Stimulated activated CD4-positive, alpha-beta T cell treated with anti-CD3 and anti-CD28 coated beads, Interleukin-12 subunit alpha, Interleukin-12 subunit beta, amount 100 ng/mL, for 48 hours (primary cell): Measurements from ENCODE around the gene AZU1.
"Not testable (repeated sequence)": the region's sequence is repeated elsewhere in the genome, so short reads cannot be mapped to it uniquely, and the experiment has no call there.

Experiments
- DNase-seq, 3 donors: peaks; one replicate each; pipeline ENCODE4 v3.0.0-alpha.2; 2020; ENCODE audit warnings: low read depth in 2 of 3, low spot score in 1 of 3

AZU1 gene

GRCh38 chr19:829129-829758, 1.6 kb downstream of the AZU1 start:
- DNase-seq = no peak

DNA sequence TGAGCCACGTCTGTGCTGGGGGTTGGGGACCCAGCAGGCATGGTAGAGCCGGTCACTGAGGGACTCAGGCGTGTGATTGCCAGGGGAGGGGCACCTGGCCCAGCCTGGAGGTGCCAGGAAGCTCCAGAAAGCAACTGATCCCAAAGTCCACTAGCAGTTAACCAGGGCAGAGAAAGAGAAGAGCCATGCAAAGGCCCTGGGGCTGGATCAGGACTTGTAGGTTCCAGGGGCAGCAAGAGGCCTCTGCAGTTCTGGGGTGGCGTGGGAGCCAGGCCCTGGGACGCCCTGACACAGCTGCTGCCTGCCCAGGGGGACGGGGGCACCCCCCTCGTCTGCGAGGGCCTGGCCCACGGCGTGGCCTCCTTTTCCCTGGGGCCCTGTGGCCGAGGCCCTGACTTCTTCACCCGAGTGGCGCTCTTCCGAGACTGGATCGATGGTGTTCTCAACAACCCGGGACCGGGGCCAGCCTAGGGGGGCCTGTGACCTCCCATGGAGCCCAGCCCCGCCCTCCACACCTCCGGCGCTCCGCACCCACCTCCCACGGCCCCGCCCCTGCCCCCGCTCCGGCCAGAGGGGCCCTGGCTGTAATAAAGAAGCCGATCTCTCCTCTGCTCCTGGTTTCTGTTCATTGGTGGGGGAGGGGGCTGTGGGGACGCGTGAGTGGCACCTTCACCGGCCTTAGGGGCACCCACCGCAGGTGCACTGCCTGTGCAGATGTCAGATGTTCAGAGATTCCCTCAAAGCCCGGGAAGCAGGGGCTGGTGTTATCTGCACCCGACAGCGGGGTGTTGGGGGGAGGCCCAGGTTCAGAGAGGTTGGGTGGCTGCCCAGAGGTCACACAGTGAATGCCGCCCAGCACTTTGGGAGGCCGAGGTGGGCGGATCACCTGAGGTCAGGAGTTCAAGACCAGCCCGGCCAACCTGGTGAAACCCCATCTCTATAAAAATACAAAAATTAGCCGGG, 4.1 kb downstream of the AZU1 start:
- no peak for DNase-seq

GRCh38 chr19:834216-834615, 6.6 kb downstream of the AZU1 start:
- DNase-seq = no peak

- no peak for DNase-seq
Measured at GRCh38 chr19:835210-835810, 7.7 kb downstream of the AZU1 start.

DNA sequence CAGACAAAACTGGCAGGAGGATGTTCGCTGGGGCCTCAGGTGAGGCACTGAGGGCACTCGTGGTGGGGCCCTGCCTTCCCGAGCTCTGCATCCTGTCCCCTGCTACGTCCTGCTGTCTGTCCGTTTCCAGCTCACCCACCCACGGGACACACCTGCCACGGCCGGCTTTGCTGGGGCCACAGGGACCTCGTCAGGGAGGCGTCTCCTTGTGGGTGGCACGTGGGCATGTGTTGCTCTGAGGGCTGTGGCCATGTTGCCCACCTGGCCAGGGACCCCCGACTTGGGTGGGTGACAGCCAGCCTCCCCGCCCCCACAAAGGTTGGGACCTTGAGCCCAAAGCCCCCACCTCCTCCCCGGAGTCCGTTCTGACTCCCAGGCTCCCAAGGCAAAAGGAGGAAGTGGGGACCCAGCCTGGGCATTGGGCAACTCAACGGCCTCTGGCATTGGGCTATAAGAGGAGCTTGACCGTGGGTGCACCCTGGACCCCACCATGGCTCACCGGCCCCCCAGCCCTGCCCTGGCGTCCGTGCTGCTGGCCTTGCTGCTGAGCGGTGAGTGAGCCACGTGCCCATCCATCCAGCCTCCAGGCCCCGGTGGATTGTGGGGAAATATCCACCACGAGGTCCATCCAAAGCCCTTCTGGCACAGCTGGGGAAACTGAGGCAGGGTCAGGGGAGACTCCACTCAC, 13.0 kb downstream of the AZU1 start, which contains the start of gene PRTN3:
Gene PRTN3, plus strand, starts transcription at position 481 of the 688 bp plus-strand sequence. Its CDS starts 10 bp downstream, at position 491.
- DNase-seq = no peak

GRCh38 chr19:842802-843179, 15.2 kb downstream of the AZU1 start:
- DNase-seq = not testable (repeated sequence)

DNA sequence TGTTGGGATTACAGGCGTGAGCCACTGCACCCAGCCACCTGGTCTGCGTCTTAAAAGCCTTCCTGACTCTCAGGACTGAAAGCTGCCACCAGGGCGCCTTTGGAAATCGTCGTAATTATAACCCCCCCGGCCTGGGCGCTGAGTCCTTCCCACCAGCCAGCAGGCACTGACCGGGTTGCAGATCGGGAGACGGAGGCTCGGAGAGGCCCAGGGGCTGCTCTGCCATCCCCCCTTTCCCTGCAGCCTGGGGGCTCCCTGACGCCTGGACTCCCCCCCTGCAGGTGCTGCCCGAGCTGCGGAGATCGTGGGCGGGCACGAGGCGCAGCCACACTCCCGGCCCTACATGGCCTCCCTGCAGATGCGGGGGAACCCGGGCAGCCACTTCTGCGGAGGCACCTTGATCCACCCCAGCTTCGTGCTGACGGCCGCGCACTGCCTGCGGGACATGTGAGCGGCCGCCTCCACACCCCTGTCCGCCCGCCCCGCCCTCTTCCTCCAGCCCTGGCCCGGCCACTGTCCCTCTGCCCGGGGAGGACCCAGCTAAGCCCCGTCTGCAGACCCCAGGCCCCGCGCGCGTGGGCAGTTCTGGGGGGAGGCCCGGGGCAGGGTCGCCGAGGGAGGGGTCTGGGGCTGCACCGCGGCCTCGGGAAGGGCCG, 15.7 kb downstream of the AZU1 start:
- DNase-seq = no peak

- no peak for DNase-seq
Measured at GRCh38 chr19:843836-844545, 16.4 kb downstream of the AZU1 start.

DNA sequence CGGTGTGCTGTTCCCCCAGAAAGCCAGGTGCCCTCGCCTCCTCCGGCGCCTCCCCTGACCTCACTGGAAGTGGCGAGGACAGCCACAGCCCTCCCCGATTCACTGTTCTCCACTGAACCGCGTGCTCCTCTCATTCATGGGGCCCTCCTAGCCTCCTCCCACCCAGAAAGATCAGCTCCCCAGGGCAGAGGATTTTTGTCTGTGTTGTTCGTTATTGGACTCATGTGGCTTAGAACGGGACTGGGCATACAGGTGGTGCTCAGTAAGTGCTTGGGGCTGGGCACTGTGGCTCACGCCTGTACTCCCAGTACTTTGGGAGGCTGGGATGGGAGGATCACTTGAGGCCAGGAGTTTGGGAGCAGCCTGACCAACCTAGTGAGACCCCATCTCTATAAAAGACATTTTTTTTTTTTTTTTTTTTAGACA, 16.9 kb downstream of the AZU1 start:
- no peak for DNase-seq

- no peak for DNase-seq
Measured at GRCh38 chr19:845707-846521, 18.3 kb downstream of the AZU1 start.

DNA sequence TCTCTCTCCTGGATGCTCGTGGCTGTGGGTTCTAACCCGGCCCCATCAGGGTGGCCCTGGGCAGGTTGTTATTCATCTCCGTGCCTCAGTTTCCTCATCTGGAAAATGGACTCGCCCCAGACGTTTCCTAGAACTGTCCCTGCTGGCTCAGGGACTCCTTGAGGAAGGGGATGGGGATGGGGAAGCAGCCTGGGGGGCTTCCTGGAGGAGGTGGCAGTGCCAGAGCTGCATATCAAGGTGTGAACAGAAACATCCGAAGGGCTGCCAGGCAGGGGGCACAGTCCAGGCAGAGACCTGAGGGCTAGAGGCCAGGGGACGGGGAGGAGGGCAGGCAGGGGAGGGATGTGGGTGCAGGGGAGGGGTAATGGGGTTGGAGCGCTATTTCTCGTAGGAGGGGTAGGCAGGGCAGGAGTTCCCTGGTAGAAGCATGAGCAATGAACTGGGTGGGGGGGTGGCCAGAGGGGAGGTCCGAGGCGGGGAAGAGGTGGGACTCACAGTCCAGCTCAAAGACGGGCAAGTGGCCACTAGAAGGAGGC, 20.8 kb downstream of the AZU1 start:
- DNase-seq = no peak

DNA sequence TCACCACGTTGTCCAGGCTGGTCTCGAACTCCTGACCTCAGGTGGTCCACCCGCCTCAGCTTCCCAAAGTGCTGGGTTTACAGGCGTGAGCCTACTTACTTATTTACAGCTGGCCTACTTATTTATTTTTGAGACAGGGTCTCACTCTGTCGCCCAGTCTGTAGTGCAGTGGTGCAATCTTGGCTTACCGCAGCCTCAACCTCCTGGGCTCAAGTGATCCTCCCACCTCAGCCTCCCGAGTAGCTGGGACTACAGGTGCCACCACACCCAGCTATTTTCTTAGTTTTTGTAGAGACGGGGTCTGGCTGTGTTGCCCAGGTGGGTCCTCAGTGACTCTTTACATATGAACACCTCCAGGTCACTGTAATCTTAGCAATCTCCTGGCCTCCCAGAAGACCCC, 21.6 kb downstream of the AZU1 start:
- not testable (repeated sequence) for DNase-seq

DNA sequence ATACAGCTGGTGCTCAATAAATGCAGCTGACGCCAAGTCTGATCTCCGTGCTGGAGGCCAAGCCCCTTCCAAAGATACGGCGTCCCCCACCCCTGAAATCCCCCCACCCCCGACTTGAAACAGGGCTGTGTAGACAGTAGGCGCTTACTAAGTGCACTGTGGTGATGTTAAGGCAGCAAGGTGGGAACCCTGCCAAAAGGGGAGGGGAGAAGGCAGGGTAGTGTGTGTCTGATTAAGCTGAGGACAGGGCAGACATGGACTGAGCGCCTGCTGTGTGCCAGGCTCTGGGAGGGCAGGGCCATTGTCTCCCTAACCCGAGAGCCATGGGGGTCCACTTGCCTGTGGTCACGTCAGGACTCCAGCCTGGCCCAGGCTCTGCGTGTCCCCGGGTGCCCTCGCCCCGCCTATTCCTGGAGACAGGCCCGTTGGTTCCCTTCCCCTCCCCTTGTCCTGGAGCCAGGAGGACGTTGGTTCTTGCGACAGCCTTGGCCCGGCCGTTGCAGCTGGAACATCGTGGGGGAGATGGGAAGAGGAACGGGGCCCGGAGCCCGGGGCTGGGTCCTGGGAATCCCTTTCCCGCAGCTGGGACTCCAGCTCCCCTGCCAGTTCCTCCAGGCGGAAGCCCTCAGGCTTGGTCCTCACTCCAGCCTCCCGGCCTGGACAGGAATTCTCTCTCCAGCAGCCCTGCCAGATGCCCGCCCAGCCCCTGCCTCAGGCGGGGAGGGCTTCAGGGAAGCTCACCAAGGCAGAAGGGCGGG, 22.8 kb downstream of the AZU1 start:
- no peak for DNase-seq

- DNase-seq = no peak
Measured at GRCh38 chr19:850979-851335, 23.3 kb downstream of the AZU1 start.

DNA sequence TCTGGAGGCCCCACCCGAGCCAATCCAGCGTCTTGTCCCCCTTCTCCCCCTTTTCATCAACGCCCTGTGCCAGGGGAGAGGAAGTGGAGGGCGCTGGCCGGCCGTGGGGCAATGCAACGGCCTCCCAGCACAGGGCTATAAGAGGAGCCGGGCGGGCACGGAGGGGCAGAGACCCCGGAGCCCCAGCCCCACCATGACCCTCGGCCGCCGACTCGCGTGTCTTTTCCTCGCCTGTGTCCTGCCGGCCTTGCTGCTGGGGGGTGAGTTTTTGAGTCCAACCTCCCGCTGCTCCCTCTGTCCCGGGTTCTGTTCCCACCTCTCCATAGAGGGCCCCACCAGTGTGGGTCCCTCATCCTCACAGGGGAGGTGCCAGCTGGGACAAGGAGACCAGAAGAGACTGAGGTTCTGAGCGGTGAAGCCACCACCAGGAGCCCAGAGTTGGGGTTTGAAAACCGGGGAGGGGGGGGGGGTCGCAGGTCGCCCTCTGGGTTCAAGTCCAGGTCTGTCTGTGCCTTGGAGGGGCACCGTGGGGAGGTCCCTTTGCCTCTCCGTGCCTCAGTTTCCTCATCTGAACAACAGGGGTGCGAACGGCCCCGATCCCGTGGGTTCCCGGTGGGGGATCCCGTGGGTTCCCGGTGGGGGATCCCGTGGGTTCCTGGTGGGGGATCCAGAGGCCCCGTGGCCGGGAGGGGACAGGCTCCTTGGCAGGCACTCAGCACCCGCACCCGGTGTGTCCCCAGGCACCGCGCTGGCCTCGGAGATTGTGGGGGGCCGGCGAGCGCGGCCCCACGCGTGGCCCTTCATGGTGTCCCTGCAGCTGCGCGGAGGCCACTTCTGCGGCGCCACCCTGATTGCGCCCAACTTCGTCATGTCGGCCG, 24.7 kb downstream of the AZU1 start, which contains the start of gene ELANE:
Gene ELANE, plus strand, starts transcription at position 168 of the 878 bp plus-strand sequence. Its CDS starts 26 bp downstream, at position 194.
- DNase-seq = no peak

GRCh38 chr19:853014-853585, 25.5 kb downstream of the AZU1 start:
- no peak for DNase-seq
